GM12874 (cell line): Measurements from ENCODE around the gene NCAPG.

Experiments used
- CTCF ChIP-seq: IDR thresholded peaks from 2 replicates; pipeline ENCODE4 v1.5.1; 2011; ENCODE audit warnings: low read depth, mild to moderate bottlenecking, control low read depth, low read length, moderate library complexity; ENCODE audit not compliant: insufficient read depth

The NCAPG gene

GRCh38 chr4:17865866-17866363, 55.1 kb downstream of the NCAPG start:
- TF ChIP-seq CTCF, result no peak

GRCh38 chr4:17866810-17867209, 56.0 kb downstream of the NCAPG start:
- TF ChIP-seq CTCF, result no peak

DNA sequence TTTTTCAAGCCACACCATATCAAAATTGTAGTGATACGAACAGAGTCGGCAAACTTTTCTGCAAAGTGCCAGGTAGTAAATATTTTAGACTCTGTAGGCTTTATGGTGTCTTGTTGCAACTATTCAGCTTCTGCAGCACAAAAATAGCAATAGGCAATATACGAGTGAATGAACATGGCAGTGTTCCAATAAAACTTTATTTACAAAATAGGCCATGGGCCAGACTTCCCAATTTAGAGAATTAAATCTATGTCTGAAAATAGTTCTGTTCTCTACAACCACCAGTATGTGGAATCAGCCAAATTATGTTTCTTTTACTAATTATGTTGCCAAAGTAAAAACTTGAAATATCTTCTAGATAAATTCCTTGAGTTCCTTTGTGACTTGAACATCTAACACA, 56.5 kb downstream of the NCAPG start:
- no peak for TF ChIP-seq CTCF

- TF ChIP-seq CTCF, result no peak
Observed at GRCh38 chr4:17869327-17869726, 58.5 kb downstream of the NCAPG start.

DNA sequence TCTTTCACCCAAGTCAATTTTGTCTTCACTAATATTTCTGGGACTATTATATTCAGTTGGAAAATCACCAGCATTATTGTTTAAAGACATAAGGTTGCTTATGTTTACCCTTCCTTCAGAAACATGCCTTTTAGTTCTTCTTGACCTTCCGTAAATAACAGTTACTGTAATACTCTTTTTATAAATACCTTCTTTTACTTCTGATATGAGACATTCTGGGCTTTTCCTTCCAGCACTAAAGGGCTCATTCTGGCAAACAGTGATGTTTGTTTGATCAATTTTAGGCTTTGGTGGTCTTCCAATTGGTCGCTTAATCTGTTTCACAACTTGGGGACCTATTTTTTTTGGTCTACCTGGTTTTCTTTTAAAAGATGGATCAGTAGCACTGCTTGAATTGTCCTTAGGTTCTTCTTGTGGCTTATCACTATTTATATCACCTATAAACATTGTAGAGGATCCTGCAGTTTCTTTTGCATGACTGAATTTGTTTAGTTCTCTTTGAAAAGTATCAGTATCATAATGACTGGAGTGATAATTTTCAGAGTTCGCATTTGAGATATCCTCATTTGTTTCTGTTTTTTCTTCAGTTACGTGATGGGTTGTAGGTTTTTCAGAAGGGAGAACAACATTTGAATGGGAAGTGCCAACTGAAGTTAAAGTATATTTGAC, 64.8 kb downstream of the NCAPG start:
- TF ChIP-seq CTCF, result no peak

GRCh38 chr4:17876943-17877342, 66.2 kb downstream of the NCAPG start:
- TF ChIP-seq CTCF, result no peak

GRCh38 chr4:17877661-17878060, 66.9 kb downstream of the NCAPG start:
- no peak for TF ChIP-seq CTCF
